ENCODE data around the gene RNASE7. TPM values are rescaled to one million over a fixed set of nuclear protein-coding genes. Genes with fewer than 3 reads are reported as not detected.

The RNASE7 gene
- total RNA-seq, 4 donors from 2014 or later, result not detected

GRCh38 chr14:21017528-21018245, 24.5 kb upstream of the RNASE7 start:
- no peak for DNase-seq
- WGBS, 2 donors, result 83 to 86% methylated on average over 26 to 28 of the region's 28 CpGs
- H3K36me3 ChIP-seq, result peaks cover 11 to 21% of the 10 kb centered on the region in 2 donors
- H3K4me1 ChIP-seq, result no peaks in the 10 kb centered on the region
- H3K27ac ChIP-seq, result no peak overlapping the region
- no peaks in the 10 kb centered on the region for H3K27me3 ChIP-seq
- intact Hi-C loops (cut with DNase I), result loop anchor here (2.0 to 5.0 kb wide), 2 partner anchors 23 to 75 kb away; no protein-coding TSS in a partner anchor
- no peak for TF ChIP-seq POLR2A (IDR thresholded peaks at IDR 0.05)
- no peak for TF ChIP-seq CTCF (IDR thresholded peaks at IDR 0.05)
- H3K4me3 ChIP-seq (replicated peaks in 1 of 3), result no peak overlapping the region
- no peaks in the 10 kb centered on the region for H3K9me3 ChIP-seq

- TF ChIP-seq CTCF (IDR thresholded peaks at IDR 0.05) (no peak), POLR2A (IDR thresholded peaks at IDR 0.05) (no peak)
- no peak for DNase-seq
- no peak overlapping the region for H3K27ac ChIP-seq
- intact Hi-C loops (cut with DNase I), result loop anchor here (5.0 kb wide), 1 partner anchor 74 kb away; no protein-coding TSS in a partner anchor
- no peak overlapping the region for H3K4me3 ChIP-seq (replicated peaks in 1 of 3)
- no peaks in the 10 kb centered on the region for H3K27me3 ChIP-seq
- H3K9me3 ChIP-seq, result no peaks in the 10 kb centered on the region
- H3K4me1 ChIP-seq, result peaks cover 0 to 3% of the 10 kb centered on the region in 2 donors
- 91% methylated on average over 7 of the region's 7 CpGs for WGBS, 2 donors
- H3K36me3 ChIP-seq, result peaks cover 11 to 21% of the 10 kb centered on the region in 2 donors
These were observed 23.9 kb upstream of the RNASE7 start for GRCh38 chr14:21018286-21018685.

- Histone ChIP-seq H3K4me1 (peaks cover 2 to 8% of the 10 kb centered on the region in 2 donors), H3K4me3 (replicated peaks in 1 of 3) (no peak overlapping the region), H3K9me3 (no peaks in the 10 kb centered on the region), H3K27me3 (no peaks in the 10 kb centered on the region), H3K27ac (no peak overlapping the region), H3K36me3 (peaks cover 11 to 21% of the 10 kb centered on the region in 2 donors)
- intact Hi-C loops (cut with DNase I), result loop anchor here (5.0 kb wide), 1 partner anchor 74 kb away; no protein-coding TSS in a partner anchor
- no peak for TF ChIP-seq CTCF (IDR thresholded peaks at IDR 0.05)
- TF ChIP-seq POLR2A (IDR thresholded peaks at IDR 0.05), result no peak
- no peak for DNase-seq
- 96 to 97% methylated on average over 3 of the region's 3 CpGs for WGBS, 2 donors
These were observed 23.4 kb upstream of the RNASE7 start for GRCh38 chr14:21018781-21019180.

- WGBS, 2 donors, result 73 to 81% methylated on average over 1 of the region's 1 CpG
- intact Hi-C loops (cut with DNase I), result loop anchor here (5.0 kb wide), 1 partner anchor 73 kb away; no protein-coding TSS in a partner anchor
These were observed 22.8 kb upstream of the RNASE7 start for GRCh38 chr14:21019366-21019765.

More at GRCh38 chr14:21019366-21019765, 22.8 kb upstream of the RNASE7 start:
- Histone ChIP-seq H3K27ac (no peak overlapping the region), H3K4me3 (replicated peaks in 1 of 3) (no peak overlapping the region), H3K9me3 (no peaks in the 10 kb centered on the region), H3K4me1 (peaks cover 8 to 13% of the 10 kb centered on the region in 2 donors), H3K27me3 (no peaks in the 10 kb centered on the region), H3K36me3 (peaks cover 11 to 21% of the 10 kb centered on the region in 2 donors)
- TF ChIP-seq CTCF (IDR thresholded peaks at IDR 0.05) (no peak), POLR2A (IDR thresholded peaks at IDR 0.05) (no peak)
- DNase-seq, result no peak
